RKO (cell line): ENCODE measurements around the gene ECHDC1.
"Not testable (repeated sequence)": the region's sequence is repeated elsewhere in the genome, so short reads cannot be mapped to it uniquely, and the experiment has no call there.

Experiments
- DNase-seq: peaks from one replicate; pipeline ENCODE4 v3.0.0-alpha.2; 2016; ENCODE audit warnings: low spot score

The ECHDC1 gene, protein sequence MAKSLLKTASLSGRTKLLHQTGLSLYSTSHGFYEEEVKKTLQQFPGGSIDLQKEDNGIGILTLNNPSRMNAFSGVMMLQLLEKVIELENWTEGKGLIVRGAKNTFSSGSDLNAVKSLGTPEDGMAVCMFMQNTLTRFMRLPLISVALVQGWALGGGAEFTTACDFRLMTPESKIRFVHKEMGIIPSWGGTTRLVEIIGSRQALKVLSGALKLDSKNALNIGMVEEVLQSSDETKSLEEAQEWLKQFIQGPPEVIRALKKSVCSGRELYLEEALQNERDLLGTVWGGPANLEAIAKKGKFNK

DNA sequence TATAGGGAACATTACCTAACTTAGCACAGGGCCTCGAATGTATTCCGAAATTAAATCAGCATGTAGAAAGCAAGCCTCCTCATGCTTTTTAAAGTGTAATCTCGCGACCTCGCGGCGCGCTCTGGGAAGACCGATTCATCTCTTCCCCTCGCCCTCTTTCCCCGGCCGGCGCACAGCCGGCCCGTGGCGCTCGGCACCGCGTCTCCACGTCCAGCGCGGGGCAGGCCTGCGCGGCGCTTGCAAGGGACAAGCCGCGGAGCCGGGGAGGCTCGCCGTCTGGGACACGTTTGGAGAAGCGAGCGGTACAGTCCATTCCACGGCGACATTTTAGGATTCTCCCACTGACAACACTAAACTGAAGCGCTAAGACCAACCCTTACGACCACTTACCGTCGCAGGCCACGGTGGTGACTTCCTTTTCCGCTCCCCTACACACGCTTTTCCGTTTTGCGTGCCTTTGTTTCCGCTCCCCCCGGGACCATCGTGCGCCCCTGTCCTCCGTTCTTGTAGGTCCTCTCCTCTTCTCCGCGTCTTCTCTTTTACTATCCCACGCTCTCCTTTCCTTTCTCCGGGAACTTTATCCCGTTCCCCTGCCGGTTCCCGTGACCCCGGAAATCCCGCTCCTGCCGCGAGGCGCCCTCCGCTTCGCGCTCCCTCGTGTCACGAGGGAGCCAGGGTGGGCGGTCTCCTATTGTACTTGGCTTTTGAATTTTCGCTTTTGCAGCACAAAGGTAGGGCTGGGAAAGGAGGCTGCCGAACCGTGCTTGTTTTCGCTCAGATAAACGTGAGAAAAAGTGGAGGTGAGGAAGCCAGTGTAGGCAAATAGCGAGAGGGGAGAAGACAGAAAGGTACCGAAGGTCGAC, at the start of gene ECHDC1:
Gene ECHDC1, minus strand, starts transcription at position 664 of the 863 bp plus-strand sequence. CDS start 12,581 bp downstream, outside the sequence.
- peak; percentile 82 for DNase-seq

DNA sequence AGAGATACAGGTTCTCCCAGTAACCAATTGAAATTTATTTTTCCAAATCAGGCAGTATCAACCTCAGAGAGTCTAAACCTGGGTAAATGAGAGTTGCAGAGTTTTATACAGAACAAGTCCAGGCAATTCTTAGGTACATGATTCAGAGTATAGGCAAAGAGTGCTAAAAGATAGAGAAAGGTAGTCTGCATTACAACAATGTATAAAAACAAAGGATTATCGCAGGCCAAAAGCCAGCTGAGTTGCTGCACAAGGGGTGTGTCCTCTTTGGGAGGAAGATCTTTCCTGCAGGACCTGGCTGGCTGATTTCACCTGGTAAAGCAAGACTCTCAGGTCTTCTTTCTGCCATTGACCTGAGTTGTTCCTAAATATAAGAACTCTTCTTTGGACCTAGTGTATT, 48.9 kb upstream of the ECHDC1 start:
- no peak for DNase-seq

DNA sequence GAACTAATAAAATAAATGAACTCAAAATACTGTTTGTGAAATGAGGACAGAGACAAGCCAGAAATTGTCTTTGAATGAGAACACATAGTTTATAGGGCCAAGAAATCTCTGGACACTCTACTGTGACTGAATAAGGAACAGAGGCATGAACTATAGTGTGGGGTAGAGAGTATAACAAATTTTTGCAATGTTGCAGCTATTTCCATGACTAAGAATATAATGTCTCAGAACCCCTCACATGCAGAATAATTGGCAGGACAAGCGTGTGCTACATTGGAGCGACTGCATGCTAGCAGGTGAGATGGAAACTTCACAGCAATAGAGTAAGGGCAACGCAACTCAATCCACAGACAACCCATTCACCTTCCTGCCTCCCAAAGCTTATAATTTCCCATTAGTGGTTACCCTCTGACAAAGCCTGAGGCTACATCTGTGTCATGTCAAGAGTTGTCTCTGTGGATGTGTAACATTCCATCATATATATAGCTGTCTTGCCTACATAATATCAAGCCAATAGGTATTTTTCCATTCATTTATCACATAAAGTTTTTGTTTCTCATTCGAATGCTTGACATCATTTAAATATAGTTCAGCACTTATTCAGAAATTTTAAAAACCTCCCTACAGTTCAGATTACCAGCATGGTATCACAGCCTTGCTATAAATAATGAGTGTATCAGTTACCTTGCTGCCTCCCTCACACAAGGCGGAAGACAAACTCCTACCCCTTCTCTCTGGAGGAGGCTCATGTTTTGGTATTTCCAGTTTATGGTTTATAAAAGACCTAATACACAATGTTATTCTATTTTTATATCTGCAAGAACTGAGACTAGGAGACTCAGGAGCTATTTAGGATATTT, 47.9 kb upstream of the ECHDC1 start:
- DNase-seq, result no peak

DNA sequence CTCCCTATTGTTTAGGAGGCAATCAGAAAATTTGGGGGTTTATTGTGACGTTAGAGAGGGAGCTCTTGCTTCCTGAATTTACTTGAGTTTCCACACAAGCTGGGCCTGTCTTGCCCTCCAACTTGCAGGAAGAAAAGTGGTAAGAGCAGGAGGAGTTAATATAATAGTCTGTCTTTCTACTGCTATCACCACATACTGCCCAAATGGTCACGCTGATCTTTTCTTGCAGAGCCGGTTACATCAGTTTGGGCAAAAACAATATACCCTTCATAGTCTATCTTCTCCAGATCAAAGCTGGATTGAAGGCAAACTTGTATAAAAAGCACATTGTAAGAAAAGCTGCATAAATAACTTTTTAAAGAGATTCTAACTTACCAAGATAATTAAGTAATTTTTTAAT, 46.3 kb upstream of the ECHDC1 start:
- no peak for DNase-seq

DNA sequence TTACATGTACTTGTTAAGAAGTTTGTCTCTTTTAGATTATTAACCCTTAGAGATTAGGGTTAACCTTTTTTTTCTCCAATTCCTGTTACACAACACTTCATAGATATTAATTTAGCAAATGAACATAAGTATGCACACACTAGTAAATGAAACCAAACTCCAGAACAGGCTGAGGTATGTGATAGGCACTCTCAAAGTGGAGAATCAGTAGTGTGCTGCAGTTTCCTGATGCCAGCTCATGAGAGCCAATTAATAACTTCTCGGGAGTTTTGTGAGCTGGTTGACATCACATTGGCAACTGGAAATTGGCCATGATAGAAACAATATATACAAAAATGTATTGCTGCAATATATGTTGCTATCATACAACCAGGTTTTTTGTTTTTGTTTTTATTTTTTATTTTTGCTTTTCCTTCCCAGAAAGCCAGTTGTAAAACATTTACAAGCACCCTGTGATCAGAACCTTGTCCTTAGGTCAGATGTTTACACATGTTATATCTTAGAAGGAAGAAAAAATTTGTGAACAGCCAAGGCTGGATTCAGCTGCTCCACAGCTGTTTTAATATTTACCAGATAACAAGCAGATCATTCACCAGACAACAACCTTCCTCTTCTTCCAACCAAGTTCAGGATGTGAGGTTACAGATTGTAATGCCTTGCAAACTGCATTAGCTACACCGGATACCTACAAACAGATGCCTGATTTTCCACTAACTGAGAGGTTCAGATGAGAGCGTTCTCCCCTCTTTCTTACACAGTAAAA, 42.4 kb upstream of the ECHDC1 start:
- DNase-seq, result no peak

DNA sequence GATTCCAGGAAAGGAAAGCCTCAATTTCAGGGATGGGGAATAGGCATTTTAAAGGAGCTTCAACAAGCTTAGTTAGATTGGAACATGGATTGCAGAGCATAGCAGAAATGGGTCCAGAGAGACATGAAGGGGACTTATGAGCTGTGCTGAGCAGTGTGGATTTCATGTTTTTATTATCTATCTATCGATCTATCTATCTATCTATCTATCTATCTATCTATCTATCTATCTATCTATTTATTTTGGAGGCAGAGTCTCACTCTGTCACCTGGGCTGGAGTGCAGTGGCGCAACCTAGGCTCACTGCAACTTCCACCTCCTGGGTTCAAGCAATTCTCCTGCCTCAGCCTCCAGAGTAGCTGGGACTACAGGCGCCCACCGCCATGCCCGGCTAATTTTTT, 41.4 kb upstream of the ECHDC1 start:
- DNase-seq, result not testable (repeated sequence)

DNA sequence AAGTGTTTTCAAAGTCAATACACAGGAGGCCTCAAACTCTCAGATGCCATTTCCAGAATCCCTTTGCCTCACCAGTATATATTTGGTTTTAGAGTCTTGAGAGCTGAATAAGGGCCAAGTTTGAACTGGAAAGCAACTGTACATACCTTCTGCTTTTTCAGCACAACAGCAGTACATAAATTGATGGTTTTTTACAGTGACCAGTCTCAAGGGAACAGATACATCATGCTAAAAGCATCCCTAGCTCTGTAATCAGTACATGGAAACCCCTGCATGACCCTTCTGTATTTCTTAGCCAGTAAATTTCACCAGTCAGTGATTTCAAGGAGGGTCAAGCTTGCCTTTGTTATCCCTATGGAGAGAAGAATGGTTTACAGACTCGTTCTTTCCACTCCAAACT, 40.6 kb upstream of the ECHDC1 start:
- DNase-seq, result no peak

DNA sequence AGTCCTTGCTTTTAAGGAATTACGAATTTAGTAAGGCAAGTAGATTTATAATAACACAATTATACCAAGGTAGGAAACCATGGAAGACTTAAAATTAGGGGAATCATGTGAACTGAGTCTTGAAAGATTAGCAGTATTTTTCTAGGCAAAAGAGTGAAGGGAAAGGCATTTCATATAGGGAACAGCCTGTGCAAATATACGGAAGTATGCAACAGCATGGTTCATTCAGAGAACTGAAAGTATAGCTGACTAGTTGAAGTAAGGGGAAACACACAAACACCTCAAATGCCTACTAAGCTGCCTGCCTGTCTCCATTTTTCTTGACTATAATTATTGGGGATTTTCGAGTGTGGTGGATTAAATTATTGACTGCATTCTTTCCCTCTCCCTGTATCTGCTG, 39.0 kb upstream of the ECHDC1 start:
- DNase-seq, result no peak

DNA sequence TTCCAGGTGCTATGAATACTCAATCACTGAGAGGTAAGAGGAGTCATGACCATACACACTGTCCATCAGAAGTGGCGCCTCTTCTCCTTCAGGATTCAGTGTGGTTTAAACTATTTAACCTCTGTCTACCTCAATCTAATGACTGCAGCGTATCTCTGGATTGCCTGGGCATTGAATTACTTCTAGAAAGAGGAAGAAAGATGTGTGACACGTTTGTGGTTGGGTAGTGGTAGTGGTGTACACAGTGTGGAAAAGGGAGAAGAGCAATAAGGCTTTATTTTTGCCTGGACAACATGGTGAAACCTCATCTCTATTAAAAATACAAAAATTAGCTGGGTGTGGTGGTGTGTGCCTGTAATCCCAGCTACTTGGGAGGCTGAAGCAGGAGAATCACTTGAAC, 38.0 kb upstream of the ECHDC1 start:
- DNase-seq, result no peak

DNA sequence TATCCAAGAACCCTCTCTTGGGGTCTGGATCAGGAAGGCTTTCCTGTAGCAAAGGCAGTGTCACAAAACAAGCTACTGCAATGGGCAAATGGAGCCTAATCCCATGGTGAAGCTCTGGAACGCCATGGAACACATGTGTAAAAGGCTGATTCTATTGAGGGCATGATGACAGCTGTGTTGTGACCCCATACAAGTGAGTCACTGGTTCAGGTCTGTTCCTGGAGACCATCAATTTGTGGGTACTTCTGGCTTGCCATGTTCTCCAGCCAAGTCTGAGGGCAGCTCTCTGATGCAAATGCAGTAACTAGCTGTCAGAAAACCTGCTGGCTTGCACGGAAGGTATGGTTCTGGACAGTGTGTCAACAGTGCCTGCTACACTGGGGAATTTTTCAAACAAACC, 33.3 kb upstream of the ECHDC1 start:
- DNase-seq, result no peak

DNA sequence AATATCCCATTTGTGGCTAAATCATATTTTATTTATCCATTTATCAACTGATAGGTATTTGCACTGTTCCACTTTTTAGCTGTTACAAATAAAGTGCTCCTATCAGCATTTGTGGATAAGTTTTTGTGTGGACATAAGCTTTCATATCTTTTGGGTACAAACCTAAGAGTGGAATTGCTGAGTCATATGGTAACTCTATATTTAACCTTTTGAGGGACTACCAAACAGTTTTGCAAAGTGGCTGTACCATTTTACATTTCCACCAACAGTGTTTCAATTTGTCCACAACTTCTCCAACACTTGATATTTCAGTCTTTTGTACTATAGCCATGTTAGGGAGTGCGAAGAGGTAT, 23.6 kb upstream of the ECHDC1 start:
- no peak for DNase-seq

DNA sequence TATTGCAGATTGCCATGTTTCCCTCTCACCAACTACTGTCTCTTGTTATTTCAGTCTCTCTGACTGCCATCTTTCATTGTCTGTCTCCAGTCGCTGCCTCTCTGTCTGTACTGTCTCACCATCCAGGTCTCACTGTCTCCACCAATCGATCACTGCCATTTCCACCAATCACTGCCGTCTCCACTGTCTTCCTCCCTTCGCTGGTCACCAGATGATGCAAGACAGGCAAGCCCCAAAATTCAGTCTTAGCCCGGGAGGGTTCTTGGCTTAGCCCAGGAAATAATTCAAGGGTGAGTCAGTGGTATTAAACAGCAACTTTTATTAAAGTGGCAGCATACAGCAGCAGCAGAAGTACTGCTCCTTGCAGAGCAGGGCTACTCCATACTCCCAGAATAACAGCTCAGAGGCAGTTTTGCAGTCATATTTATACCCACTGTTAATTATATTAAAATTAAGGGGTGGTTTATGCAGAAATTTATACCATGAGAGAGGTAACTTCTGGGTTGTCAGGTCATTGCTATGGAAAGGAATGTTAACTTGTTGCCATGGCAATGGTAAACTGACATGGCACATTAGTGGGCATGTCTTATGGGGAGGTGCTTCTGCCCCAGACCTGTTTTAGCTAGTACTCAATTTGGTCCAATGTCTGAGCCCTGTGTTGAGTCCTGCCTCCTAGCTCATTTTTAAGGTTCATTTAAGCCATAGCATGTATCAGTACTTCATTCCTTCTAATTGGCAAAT, 23.0 kb upstream of the ECHDC1 start:
- DNase-seq, result peak; percentile 94

DNA sequence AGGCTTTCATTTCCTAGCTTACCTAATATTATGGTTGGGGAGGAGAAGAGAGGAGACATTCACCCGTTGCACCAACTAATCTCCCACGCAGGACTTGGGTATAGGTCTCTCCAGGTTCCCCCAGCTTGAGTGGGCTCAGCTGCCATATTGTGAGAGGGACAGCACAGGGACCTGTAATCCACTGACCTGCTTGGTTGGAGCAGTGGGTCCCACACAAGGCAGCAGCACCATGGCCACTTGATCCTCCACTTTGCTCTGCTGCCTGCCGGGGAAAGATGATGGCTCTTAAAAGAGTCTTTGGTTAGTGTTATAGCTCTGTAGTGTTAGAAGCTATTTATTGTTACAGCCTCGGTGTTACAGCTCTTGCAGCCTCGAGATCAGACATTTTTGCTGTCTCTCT, 22.5 kb upstream of the ECHDC1 start:
- DNase-seq, result no peak

DNA sequence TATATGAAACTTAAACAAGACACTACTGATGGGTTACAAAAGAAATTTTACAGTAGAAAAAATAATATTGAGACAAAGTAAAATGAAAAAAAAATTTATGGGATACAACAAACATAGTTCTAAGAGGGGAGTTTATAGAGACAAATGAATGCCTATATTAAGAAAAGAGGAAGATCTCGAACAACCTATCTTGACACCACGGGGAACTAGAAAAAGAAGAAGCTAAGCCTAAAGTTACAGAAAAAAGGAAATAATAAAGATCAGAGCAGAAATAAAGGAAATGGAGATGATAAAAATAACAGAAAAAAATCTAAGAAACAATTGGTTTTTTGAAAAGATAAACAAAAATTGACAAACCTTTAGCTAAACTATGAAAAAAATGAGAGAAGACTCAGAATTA, 9.1 kb upstream of the ECHDC1 start:
- no peak for DNase-seq

DNA sequence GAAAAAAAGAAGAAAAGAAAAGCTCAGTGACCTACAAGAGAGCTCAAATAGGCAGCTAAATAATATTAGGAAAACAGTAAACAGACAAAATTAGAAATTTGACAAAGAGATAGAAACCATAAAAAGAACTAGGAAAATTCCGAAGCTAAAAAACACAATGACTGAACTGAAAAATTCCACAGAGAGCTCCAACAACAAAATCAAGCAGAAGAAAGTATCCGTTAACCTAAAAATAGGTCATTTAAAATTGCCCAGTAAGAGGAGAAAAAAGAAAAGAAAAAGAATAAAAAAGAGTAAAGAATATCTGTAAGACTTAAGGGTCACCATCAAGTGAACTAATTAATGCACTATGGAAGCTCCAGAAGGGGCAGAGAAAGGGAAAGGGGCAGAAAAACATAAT, 6.6 kb upstream of the ECHDC1 start:
- no peak for DNase-seq

DNA sequence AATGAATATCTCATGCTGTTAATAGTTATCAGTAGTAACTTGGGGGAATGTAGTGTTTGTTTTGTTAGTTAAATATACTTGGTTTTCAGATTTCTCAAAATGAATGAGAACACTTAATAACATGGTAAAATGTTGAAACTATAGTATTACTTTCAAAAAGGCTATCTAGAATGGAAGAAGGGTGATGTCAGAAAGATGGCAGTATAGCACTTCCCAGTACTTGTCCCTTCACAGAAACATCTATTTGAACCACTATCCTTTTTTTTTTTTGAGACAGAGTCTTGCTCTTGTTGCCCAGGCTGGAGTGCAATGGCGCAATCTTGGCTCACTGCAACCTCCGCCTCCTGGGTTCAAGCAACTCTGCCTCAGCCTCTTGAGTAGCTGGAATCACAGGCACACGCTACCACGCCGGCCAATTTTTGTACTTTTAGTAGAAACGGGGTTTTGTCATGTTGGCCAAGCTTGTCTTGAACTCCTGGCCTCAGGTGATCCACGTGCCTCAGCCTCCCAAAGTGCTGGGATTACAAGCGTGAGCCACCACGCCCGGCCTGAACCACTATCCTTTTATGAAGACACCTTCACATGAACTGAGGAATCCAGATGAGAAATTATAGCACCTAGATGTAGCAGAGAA, 4.7 kb upstream of the ECHDC1 start:
- DNase-seq, result no peak

DNA sequence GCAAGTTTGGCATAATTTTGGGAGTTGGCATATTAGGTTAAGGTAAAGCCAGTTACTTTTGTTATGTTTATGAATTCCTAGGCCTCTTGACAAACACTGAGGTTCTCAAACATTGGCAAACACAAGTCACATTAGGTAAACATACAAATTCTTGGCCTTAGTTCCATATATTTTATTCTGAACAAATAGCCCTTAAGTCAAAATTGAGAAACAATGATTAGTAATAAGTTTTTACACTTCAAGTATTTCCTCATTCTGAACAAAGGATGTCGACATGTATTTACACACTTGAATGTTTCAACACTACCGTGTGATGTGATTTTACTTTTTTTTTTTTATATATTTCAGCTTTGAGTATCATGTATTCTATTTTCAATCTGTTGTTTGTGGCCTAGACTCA, 3.8 kb upstream of the ECHDC1 start:
- DNase-seq, result no peak

DNA sequence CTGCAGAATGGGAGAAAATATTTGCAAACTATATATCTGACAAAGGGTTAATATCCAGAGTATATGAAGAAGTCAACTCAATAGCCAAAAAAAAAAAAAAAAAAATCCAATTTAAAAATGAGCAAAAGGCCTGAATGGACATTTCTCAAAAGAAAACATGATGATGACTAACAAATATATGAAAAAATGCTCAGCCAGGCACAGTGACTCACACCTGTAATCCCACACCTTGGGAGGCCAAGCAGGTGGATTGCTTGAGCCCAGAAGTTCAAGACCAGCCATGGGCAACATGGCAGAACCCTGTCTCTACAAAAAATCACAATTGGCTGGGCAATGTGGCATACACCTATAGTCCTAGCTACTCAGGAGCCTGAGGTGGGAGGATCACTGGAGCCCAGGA, 2.1 kb upstream of the ECHDC1 start:
- no peak for DNase-seq

DNA sequence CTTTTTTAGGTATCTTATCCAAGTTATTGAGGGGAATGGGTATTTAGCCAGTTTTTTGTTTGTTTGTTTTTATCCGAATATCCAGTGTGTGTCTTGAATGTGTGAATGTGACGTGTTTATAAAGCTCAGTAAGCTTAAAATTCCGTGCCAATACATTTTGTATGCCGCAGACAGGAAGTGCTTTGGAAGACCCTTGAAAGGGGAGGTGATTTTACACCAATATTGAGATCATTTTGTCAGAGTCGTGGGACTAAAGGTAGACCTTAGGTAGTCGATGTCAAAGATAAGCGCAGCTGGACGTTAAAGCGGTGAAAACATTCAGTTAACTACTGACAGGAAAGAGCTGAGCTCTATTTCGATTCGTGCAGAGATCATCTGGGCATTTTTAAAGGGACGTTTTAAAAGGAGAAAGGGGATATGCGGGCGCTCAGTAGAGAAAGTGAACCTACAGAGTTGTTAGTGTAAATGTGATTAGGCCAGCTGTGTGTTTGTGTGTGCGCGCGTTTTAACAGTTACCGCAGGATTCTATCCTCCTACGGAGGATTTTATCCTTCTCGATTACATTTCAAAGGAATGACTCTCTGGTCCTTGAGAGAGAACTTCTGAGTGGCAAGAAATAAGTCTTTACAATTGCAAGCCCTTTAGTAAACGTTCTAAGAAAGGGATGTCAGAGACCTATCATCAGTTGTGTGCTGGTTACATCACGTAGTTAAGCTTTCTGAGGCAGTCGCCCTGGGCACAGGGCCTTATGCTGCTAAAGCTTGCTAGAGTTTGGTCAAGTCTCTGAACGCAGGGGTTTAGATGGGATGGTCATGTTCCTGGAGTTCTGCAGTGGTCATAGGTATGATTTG, 625 bp upstream of the ECHDC1 start:
- DNase-seq, result peak; percentile 64
